DMS53 treated with DMSO at 0.1 percent for 48 hours (cell line): Measurements from ENCODE around the gene ENHO.

Source experiments
- DNase-seq: peaks from one replicate; lab custom pipeline; 2025; ENCODE audit not compliant: unreplicated experiment; lab: John Stamatoyannopoulos, UW

ENHO gene

DNA sequence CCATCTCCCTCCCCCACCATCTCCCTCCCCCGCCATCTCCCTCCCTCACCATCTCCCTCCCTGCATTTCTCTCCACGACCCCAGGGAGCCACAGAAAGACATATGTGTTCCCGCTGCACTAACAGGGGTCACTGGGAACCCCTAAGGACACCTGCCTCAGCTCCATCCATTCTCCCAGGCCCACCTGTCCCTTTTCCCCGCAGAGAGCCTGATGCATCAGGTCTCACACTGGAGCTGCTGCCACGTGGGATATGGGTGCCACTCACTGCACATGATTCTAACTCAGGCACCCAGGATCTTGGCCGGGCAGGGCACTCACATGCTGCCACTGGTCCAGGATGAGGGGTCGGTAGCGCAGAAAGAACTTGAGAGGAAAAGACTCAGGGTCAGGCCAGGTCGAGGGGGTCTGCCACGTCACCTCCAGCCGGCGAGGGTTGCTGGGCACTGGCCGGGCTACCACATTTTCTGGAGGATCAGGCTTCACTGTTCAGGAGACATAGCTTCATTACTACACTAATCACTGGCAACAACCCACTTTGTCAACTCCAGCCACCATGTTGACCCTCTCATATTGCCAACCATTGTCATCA is 33.2 kb upstream of the ENHO start:
- no peak for DNase-seq

- DNase-seq: no peak
Measured at GRCh38 chr9:34555500-34555899, 32.7 kb upstream of the ENHO start.

GRCh38 chr9:34555002-34555348 is 32.2 kb upstream of the ENHO start:
- DNase-seq: no peak

DNA sequence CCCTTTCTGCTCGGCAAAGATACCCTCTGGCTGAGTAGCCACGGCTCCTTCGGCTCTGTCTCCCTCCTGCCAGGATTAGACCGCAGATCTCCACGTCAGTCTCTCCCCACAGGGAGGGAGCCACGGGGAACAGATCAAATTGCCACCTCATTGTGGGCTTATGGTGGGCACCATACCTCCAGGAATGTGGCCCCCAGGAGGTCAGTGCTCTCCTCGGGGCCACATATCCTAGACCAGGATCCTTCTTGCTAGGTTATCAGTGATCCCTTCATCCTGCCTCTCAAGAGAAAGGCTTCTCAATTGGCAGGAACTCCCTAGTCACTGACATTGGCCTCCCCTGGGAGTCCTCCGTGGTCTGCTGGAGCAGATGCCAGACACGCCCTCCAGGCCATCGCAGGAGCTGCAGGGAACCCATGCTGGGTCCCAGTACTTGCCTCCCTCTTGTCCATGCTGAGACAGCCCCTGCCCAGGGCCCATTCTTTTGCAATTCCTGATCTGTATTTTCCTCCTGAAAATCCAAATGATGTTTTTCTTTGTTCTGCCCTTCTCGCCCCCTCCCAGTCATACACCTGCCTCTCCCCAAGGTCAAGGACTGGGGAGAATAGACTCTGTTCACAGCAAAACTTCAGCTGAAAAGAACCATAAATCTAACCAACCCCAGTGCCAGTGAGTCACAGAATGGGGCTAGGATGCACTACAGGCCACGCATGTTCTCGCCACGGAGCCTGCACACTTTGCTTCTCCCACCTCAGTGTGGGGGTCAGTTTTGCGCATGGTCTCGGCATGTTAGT is 31.6 kb upstream of the ENHO start:
- no peak for DNase-seq

DNA sequence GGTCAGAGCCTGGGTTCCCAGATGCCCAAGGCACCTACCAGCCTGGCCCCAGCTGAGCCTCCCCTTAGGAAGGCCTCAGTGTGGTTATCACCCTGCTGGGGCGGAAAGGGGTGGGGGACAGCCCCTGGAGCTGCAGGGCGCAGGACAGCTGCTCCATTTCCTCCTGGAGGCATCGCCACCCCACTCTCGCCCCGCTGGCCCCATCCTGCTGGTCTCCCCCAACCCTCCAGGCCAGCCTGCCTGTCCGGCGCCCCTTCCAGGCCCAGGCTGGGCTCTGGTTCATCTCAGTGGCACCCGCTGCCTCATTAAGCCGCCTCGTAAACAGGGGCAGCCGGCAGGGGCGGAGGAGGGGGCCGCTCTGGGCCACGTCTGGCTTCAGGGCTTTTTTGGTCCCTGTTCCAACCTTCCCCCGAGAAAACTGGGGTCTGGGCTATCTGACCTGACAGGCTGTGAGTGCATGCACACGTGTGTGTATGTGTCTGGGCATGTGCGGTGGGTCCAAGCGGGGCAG is 30.8 kb upstream of the ENHO start:
- DNase-seq: no peak

GRCh38 chr9:34552986-34553385 is 30.2 kb upstream of the ENHO start:
- DNase-seq: no peak

- no peak for DNase-seq
Measured at GRCh38 chr9:34552606-34552981, 29.8 kb upstream of the ENHO start.

DNA sequence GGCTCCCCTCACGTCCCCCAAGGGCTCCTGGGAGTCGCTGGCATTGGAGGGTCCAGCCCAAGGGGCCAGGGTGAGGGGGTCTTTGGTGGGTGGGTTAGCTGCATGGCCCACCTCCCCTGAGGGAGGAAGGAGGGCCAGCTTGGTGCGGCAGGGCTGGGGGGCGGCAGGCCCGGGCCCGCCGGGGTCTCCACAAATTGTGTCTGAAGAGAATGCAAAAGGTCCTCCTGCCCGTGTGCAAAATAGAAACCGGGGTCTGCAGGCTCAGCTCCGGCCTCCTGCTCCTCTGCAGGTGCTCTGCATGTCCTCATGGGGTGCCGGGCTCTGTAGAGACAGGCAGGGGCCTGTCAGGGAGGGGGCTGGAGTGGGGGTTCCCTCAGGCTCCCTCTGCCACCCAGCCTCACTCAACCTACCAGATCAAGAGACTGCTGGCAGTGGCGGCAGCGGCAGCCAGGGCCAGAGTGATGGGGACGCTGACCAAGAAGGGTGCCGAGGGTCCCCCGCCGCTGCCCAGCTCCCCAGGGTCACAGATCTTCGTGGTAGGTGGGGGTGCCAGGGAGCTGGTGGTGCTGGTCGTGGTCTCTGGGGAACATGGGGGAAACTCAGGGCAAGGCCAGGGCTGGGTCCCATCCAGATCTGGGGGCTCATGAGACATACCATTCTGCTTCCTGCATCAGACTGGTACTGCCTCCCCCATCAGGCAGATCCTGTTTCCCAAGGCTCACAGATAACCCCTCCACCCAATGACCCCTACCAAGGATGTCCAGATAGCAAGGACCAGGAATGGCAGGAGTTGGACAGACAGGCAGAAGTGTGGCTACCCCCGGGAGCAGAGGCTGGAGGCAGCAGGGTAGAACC is 29.2 kb upstream of the ENHO start:
- no peak for DNase-seq

- DNase-seq: no peak
Measured at GRCh38 chr9:34550681-34551270, 28.0 kb upstream of the ENHO start.

- no peak for DNase-seq
Measured at GRCh38 chr9:34550016-34550680, 27.4 kb upstream of the ENHO start.

- no peak for DNase-seq
Measured at GRCh38 chr9:34549407-34549732, 26.6 kb upstream of the ENHO start.

- DNase-seq: peak; percentile 41
Measured at GRCh38 chr9:34547960-34548611, 25.3 kb upstream of the ENHO start.

- peak; percentile 1 for DNase-seq
Measured at GRCh38 chr9:34546834-34547827, 24.3 kb upstream of the ENHO start.

DNA sequence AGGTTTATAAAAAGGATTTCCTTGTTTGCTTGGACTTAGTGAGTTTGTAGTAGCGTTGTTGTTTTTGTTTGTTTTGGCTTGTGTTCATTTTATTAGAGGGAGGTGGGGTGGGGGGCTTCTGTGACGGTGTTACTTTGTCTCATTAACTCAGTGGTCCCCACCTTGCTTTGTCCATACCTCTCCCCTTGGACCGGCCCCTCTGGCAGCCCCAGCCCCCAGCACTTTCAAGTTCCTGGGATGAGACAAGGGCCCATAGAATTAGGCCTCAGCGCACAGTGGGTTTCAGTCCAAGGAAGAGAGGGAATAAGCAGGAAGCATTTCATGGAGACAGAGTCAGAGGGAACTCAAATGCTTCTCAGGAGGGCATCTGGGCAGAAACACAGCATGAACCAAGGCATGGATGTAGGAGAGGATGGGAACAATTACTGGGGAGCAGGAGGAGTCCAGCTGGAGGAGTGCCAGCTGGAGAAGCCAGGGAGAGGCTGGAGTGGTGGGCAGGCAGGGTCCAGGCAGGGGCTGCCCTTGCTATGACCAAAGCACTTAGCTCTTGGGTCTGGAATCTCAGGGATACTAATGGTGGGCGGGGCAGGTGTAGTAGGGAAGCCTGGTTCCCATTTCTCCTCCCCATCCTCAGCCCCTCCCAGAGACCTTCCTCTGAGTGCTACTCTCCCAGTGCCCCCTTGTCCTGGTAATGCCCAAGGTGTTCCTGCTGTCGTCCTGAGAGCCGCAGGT is 23.5 kb upstream of the ENHO start:
- DNase-seq: no peak

- DNase-seq: no peak
Measured at GRCh38 chr9:34545497-34545896, 22.7 kb upstream of the ENHO start.

DNA sequence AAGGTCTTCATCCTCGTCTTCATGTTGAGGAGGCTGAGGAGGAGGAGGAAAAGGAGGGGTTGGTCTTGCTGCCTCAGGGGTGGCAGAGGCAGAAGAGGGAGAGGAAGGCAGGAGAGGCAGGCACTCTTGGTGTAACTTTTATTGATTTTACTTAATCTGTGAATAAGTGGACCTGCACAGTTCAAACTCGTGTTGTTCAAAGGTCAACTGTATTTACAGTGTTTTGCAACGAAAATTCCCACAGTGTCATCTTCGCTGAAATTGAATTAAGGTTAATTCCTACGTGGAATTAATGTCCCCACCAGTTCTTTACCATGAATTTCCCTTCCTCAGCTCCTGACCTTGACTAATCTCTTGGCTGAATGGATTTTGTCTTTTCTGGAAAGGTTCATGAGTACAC is 21.2 kb upstream of the ENHO start:
- no peak for DNase-seq

DNA sequence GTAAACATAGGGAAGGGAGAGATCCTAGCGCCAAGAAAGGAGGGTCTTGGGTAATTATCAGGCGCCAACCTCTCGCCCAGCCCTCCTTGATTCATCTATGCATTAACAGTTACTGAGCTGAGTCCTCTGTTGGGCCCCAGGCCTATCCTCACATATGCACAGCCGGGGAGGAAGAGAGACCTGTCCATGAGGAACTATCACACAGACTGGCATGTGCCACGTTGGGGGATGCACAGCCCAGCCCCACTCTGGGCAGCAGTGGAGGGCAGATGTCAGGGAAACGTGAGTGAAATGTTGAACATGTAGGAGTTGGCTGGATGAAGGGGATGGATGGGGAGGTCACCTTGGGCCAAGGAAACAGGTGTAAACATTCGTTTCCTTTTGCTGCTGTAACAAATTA is 18.8 kb upstream of the ENHO start:
- DNase-seq: no peak

GRCh38 chr9:34540827-34541226 is 18.0 kb upstream of the ENHO start:
- DNase-seq: no peak

DNA sequence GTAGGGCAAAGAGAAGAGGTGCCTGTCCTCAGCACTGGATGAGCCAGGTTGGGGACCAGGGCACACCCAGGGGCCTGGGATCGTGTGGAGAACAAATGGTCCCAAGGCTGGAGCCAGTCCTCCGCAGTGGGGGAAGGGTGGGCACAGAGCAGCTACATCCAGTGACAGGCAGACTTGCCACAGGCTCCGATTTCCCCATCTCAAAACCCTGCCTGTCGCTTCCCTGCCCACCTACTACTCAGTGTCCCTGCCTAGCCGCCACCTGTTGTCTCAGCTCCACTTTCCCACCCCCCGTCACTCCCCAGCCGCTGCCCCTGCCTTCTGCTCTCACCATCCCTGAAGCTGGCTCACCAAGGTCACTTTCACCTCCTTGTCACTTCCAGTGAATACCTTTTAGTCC is 13.9 kb upstream of the ENHO start:
- DNase-seq: no peak
